Suprapubic skin (tissue), 4 donors: ENCODE results near the gene WDR5. TPM values are rescaled to one million over a fixed set of nuclear protein-coding genes. Genes with fewer than 3 reads are reported as not detected.
A peak's percentile ranks its signal among the peaks of the same experiment; 100 is the strongest.
"Not testable (repeated sequence)": the region's sequence is repeated elsewhere in the genome, so short reads cannot be mapped to it uniquely, and the experiment has no call there.

Experiments used
- DNase-seq, 2 donors: peaks; one replicate each; pipeline ENCODE4 v3.0.0-alpha.2; 2019; ENCODE audit warnings: low spot score in 2 of 2
- H3K27ac ChIP-seq: fragments of 200-600 bp; sonication (generic); one replicate; pipeline ENCODE4 v1.5.1; 2019
- H3K27me3 ChIP-seq: fragments of 200-600 bp; sonication (generic); one replicate; pipeline ENCODE4 v1.5.1; 2019
- H3K36me3 ChIP-seq: fragments of 200-600 bp; sonication (generic); one replicate; pipeline ENCODE4 v1.5.1; 2019
- H3K4me1 ChIP-seq: fragments of 200-600 bp; sonication (generic); one replicate; pipeline ENCODE4 v1.5.1; 2019
- H3K4me3 ChIP-seq: fragments of 200-600 bp; sonication (generic); one replicate; pipeline ENCODE4 v1.5.1; 2019; ENCODE audit warnings: mild to moderate bottlenecking
- H3K9me3 ChIP-seq: fragments of 200-600 bp; sonication (generic); one replicate; pipeline ENCODE4 v1.5.1; 2019
- CTCF ChIP-seq, 2 donors: fragments of 200-600 bp in 1 of 2; fragments of 450-650 bp in 1 of 2; sonication (generic) in 1 of 2; IDR thresholded peaks; one replicate each; pipeline ENCODE4 v1.5.1; 2016 to 2019; ENCODE audit warnings: antibody characterized with exemption in 2 of 2, mild to moderate bottlenecking in 1 of 2, moderate library complexity in 1 of 2
- EP300 ChIP-seq: sonication (generic); formaldehyde crosslinking; IDR thresholded peaks from one replicate; pipeline ENCODE4 v1.6.1; 2017; ENCODE audit warnings: antibody characterized with exemption
- POLR2A ChIP-seq, 2 donors: fragments of 450-650 bp; IDR thresholded peaks; one replicate each; pipeline ENCODE4 v1.6.1; 2017; ENCODE audit warnings: antibody characterized with exemption in 2 of 2, mild to moderate bottlenecking in 2 of 2, moderate library complexity in 2 of 2
- POLR2AphosphoS5 ChIP-seq, 3 donors: sonication (generic); formaldehyde crosslinking; IDR thresholded peaks; one replicate each; pipeline ENCODE4 v1.6.1; 2017; ENCODE audit warnings: antibody characterized with exemption in 3 of 3
- WGBS: methylation state at CpG from one replicate; pipeline ENCODE4 v1.1.5; 2018; 5-methylcytosine and 5-hydroxymethylcytosine counted together
- total RNA-seq, 4 donors: library from RNA; depleted of rRNA; stranded (reverse); fragments of >200 nt; gene quantifications; one replicate each; pipeline ENCODE4 v1.1.0, GENCODE V29; 2016

Gene WDR5
- total RNA-seq: 10 to 100 TPM; 21.7 to 37.8 (median 26.5) TPM

- Histone ChIP-seq H3K9me3 (no peaks in the 10 kb centered on the region), H3K4me3 (peak within 1 kb of the TSS; percentile 100), H3K36me3 (peaks cover 5% of the 10 kb centered on the region), H3K27ac (peak within 1 kb of the TSS; percentile 95), H3K4me1 (peaks cover 59% of the 10 kb centered on the region), H3K27me3 (no peaks in the 10 kb centered on the region)
- peak in 1 of 2 donors; percentile 19 for TF ChIP-seq POLR2A (IDR thresholded peaks at IDR 0.05)
- no peak for TF ChIP-seq POLR2AphosphoS5 (IDR thresholded peaks at IDR 0.05)
- DNase-seq: peak; percentile 94
- WGBS: 0% methylated on average over 15 of the region's 81 CpGs
Observed at GRCh38 chr9:134135343-134136117, at the start of gene WDR5. WDR5 (plus strand) TSS chr9:134136082; CDS start chr9:134139878, 3,796 bp downstream.

GRCh38 chr9:134088063-134088725, 47.7 kb upstream of the WDR5 start:
- no peak for DNase-seq
- no peaks in the 10 kb centered on the region for H3K4me1 ChIP-seq
- TF ChIP-seq CTCF (IDR thresholded peaks at IDR 0.05): no peak
- TF ChIP-seq POLR2AphosphoS5 (IDR thresholded peaks at IDR 0.05): no peak
- TF ChIP-seq POLR2A (IDR thresholded peaks at IDR 0.05): no peak
- no peak for TF ChIP-seq EP300
- no peaks in the 10 kb centered on the region for H3K36me3 ChIP-seq
- H3K4me3 ChIP-seq: no peak overlapping the region
- H3K9me3 ChIP-seq: no peaks in the 10 kb centered on the region
- no peak overlapping the region for H3K27ac ChIP-seq
- 69% methylated on average over 14 of the region's 14 CpGs for WGBS
- no peaks in the 10 kb centered on the region for H3K27me3 ChIP-seq

GRCh38 chr9:134089972-134090371, 45.9 kb upstream of the WDR5 start:
- Histone ChIP-seq H3K4me1 (no peaks in the 10 kb centered on the region), H3K4me3 (no peak overlapping the region), H3K36me3 (no peaks in the 10 kb centered on the region), H3K27ac (no peak overlapping the region), H3K27me3 (peaks cover 6% of the 10 kb centered on the region), H3K9me3 (no peaks in the 10 kb centered on the region)
- no peak for DNase-seq
- WGBS: 75% methylated on average over 4 of the region's 4 CpGs
- TF ChIP-seq CTCF (IDR thresholded peaks at IDR 0.05) (no peak), EP300 (no peak), POLR2A (IDR thresholded peaks at IDR 0.05) (no peak), POLR2AphosphoS5 (IDR thresholded peaks at IDR 0.05) (no peak)

- no peaks in the 10 kb centered on the region for H3K9me3 ChIP-seq
- no peak overlapping the region for H3K4me3 ChIP-seq
- no peaks in the 10 kb centered on the region for H3K4me1 ChIP-seq
- no peaks in the 10 kb centered on the region for H3K36me3 ChIP-seq
- no peak for DNase-seq
- TF ChIP-seq CTCF (IDR thresholded peaks at IDR 0.05) (peak; percentile 54 to 62), EP300 (no peak)
- WGBS: 59% methylated on average over 7 of the region's 13 CpGs
- no peak overlapping the region for H3K27ac ChIP-seq
- peaks cover 25% of the 10 kb centered on the region for H3K27me3 ChIP-seq
Observed at GRCh38 chr9:134099123-134099761, 36.6 kb upstream of the WDR5 start.

- no peak overlapping the region for H3K27ac ChIP-seq
- DNase-seq: no peak
- no peaks in the 10 kb centered on the region for H3K9me3 ChIP-seq
- H3K4me1 ChIP-seq: no peaks in the 10 kb centered on the region
- 90% methylated on average over 3 of the region's 5 CpGs for WGBS
- TF ChIP-seq POLR2A (IDR thresholded peaks at IDR 0.05) (no peak), CTCF (IDR thresholded peaks at IDR 0.05) (no peak), EP300 (no peak), POLR2AphosphoS5 (IDR thresholded peaks at IDR 0.05) (no peak)
- H3K36me3 ChIP-seq: no peaks in the 10 kb centered on the region
- H3K4me3 ChIP-seq: no peak overlapping the region
- H3K27me3 ChIP-seq: peaks cover 25% of the 10 kb centered on the region
Observed at GRCh38 chr9:134100040-134100439, 35.8 kb upstream of the WDR5 start.

GRCh38 chr9:134101133-134101532, 34.7 kb upstream of the WDR5 start:
- not testable (repeated sequence) for H3K9me3 ChIP-seq, DNase-seq, H3K4me1 ChIP-seq, H3K27ac ChIP-seq, H3K4me3 ChIP-seq, H3K36me3 ChIP-seq
- 65% methylated on average over 6 of the region's 6 CpGs for WGBS
- H3K27me3 ChIP-seq: peaks cover 25% of the 10 kb centered on the region
